CD4-positive, CD25-positive, alpha-beta regulatory T cell (primary cell): ENCODE data around the gene FAM177B. TPM values are rescaled to one million over a fixed set of nuclear protein-coding genes. Genes with fewer than 3 reads are reported as not detected.
"Not testable (repeated sequence)": the region's sequence is repeated elsewhere in the genome, so short reads cannot be mapped to it uniquely, and the experiment has no call there.

ENCODE experiments used
- ATAC-seq, 2 donors: fragments of 150-1000 bp; cut with Tn5 transposase; one replicate each; pipeline ENCODE4 v1.10.0; 2021; ENCODE audit warnings: low read depth in 2 of 2, moderate number of reproducible peaks in 2 of 2, moderate library complexity in 1 of 2
- DNase-seq, 3 donors: peaks; one replicate each; pipeline versions ENCODE4 v3.0.0 to v3.0.0-alpha.2; 2012 to 2022; ENCODE audit warnings: mixed read lengths in 1 of 3
- H3K27ac ChIP-seq: one replicate; pipeline ENCODE4 v1.7.0; 2013; ENCODE audit warnings: mild to moderate bottlenecking, low read length; ENCODE audit not compliant: insufficient read depth, poor library complexity, severe bottlenecking
- H3K27me3 ChIP-seq: one replicate; pipeline ENCODE4 v1.7.0; 2013; ENCODE audit warnings: low read length; ENCODE audit not compliant: control insufficient read depth, insufficient read depth
- H3K36me3 ChIP-seq: one replicate; pipeline ENCODE4 v1.7.0; 2013; ENCODE audit warnings: mild to moderate bottlenecking, low read length, moderate library complexity; ENCODE audit not compliant: control insufficient read depth, insufficient read depth
- H3K4me1 ChIP-seq: 2 replicates; pipeline ENCODE4 v1.7.0; 2013; ENCODE audit warnings: mild to moderate bottlenecking, low read length; ENCODE audit not compliant: insufficient read depth, control insufficient read depth, poor library complexity, severe bottlenecking
- H3K4me3 ChIP-seq: one replicate; pipeline ENCODE4 v1.7.0; 2013; ENCODE audit warnings: low read depth, mild to moderate bottlenecking, low read length, moderate library complexity
- H3K9me3 ChIP-seq, 2 experiments: 1 replicate in 1 of 2; 2 replicates in 1 of 2; pipeline ENCODE4 v1.7.0; 2013; ENCODE audit warnings: low read length in 2 of 2, mild to moderate bottlenecking in 1 of 2, moderate library complexity in 1 of 2; ENCODE audit not compliant: control insufficient read depth in 2 of 2
- H3K27ac Mint-ChIP-seq, 3 donors: one replicate each; pipeline ENCODE4 v1.8.0; 2020 to 2022; ENCODE audit warnings: mild to moderate bottlenecking in 3 of 3, mixed read lengths in 3 of 3, moderate library complexity in 2 of 3
- H3K27me3 Mint-ChIP-seq: one replicate; pipeline ENCODE4 v1.8.0; 2022; ENCODE audit warnings: mild to moderate bottlenecking, mixed read lengths
- H3K36me3 Mint-ChIP-seq: one replicate; pipeline ENCODE4 v1.8.0; 2020; ENCODE audit warnings: mixed read lengths
- H3K4me1 Mint-ChIP-seq, 4 donors: one replicate each; pipeline ENCODE4 v1.8.0; 2020 to 2022; ENCODE audit warnings: mixed read lengths in 4 of 4, mild to moderate bottlenecking in 1 of 4
- H3K4me3 Mint-ChIP-seq, 4 donors: one replicate each; pipeline ENCODE4 v1.8.0; 2020 to 2022; ENCODE audit warnings: mild to moderate bottlenecking in 4 of 4, mixed read lengths in 4 of 4, moderate library complexity in 3 of 4
- H3K9me3 Mint-ChIP-seq, 7 donors: one replicate each; pipeline ENCODE4 v1.8.0; 2020 to 2022; ENCODE audit warnings: mixed read lengths in 7 of 7, mild to moderate bottlenecking in 3 of 7, moderate library complexity in 2 of 7
- polyA plus RNA-seq, 4 donors: library from polyadenylated mRNA; unstranded; fragments of 300-500 nt; fragmentation: Illumina TruSeq; gene quantifications; one replicate each; pipeline ENCODE4 v1.2.3, GENCODE V29; 2021
- total RNA-seq: library from RNA; stranded (reverse); gene quantifications from one replicate; pipeline ENCODE4 v1.2.3, GENCODE V29; 2022

The FAM177B gene
- total and polyA plus RNA-seq, 5 donors from 2014 or later: not detected

- Histone ChIP-seq H3K27me3 (peaks cover 7% of the 10 kb centered on the region), H3K27ac (no peak overlapping the region), H3K36me3 (no peaks in the 10 kb centered on the region), H3K4me3 (no peak overlapping the region), H3K9me3 (peaks cover 0 to 3% of the 10 kb centered on the region in 2 experiments), H3K4me1 (no peaks in the 10 kb centered on the region)
- Mint-ChIP-seq H3K36me3 (no peaks in the 10 kb centered on the region), H3K4me3 (no peak overlapping the region), H3K4me1 (no peaks in the 10 kb centered on the region), H3K27ac (no peak overlapping the region), H3K27me3 (peaks cover 14% of the 10 kb centered on the region), H3K9me3 (peaks cover 0 to 5% (median 1%) of the 10 kb centered on the region in 7 donors)
- DNase-seq: no peak
- ATAC-seq: no peak
These were observed 24.1 kb downstream of the FAM177B start for GRCh38 chr1:222761083-222761482.

DNA sequence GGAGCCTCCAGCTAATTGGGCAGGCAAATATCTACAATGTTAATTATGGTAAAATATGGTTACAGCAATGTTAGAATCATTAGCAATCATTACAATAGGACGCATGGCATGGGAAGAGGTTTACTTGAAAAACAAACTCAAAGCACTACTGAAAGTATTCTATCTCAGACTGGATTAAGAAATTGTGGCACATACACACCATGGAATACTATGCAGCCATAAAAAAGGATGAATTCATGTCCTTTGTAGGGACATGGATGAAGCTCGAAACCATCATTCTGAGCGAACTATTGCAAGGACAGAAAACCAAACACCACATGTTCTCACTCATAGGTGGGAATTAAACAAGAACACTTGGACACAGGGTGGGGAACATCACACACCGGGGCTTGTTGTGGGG, 25.2 kb downstream of the FAM177B start:
- H3K4me1 ChIP-seq, H3K4me3 ChIP-seq, H3K4me3 Mint-ChIP-seq, H3K27ac ChIP-seq, H3K27me3 ChIP-seq, ATAC-seq, H3K9me3 ChIP-seq, H3K27me3 Mint-ChIP-seq, H3K36me3 ChIP-seq, H3K27ac Mint-ChIP-seq, H3K9me3 Mint-ChIP-seq, H3K36me3 Mint-ChIP-seq, DNase-seq, H3K4me1 Mint-ChIP-seq: not testable (repeated sequence)

GRCh38 chr1:222767152-222767571, 30.2 kb downstream of the FAM177B start:
- Mint-ChIP-seq H3K27ac (no peak overlapping the region), H3K9me3 (peaks cover 3 to 26% (median 9%) of the 10 kb centered on the region in 7 donors), H3K27me3 (peaks cover 9% of the 10 kb centered on the region), H3K4me3 (no peak overlapping the region), H3K36me3 (no peaks in the 10 kb centered on the region), H3K4me1 (peaks cover 0 to 2% (median 1%) of the 10 kb centered on the region in 4 donors)
- DNase-seq (no peak), ATAC-seq (no peak)
- Histone ChIP-seq H3K4me3 (no peak overlapping the region), H3K36me3 (no peaks in the 10 kb centered on the region), H3K27ac (no peak overlapping the region), H3K4me1 (no peaks in the 10 kb centered on the region), H3K9me3 (peaks cover 10 to 18% of the 10 kb centered on the region in 2 experiments), H3K27me3 (no peaks in the 10 kb centered on the region)

GRCh38 chr1:222768592-222768991, 31.6 kb downstream of the FAM177B start:
- H3K27me3 ChIP-seq: no peaks in the 10 kb centered on the region
- Mint-ChIP-seq H3K27me3 (peaks cover 9% of the 10 kb centered on the region), H3K4me3 (peak overlapping the region in 1 of 4 donors; percentile 61), H3K27ac (no peak overlapping the region), H3K36me3 (no peaks in the 10 kb centered on the region), H3K9me3 (peaks cover 3 to 25% (median 9%) of the 10 kb centered on the region in 7 donors), H3K4me1 (peaks cover 0 to 14% (median 3%) of the 10 kb centered on the region in 4 donors)
- H3K4me3 ChIP-seq: no peak overlapping the region
- H3K9me3 ChIP-seq: peaks cover 10 to 18% of the 10 kb centered on the region in 2 experiments
- H3K4me1 ChIP-seq: no peaks in the 10 kb centered on the region
- H3K36me3 ChIP-seq: no peaks in the 10 kb centered on the region
- DNase-seq (no peak), ATAC-seq (no peak)
- no peak overlapping the region for H3K27ac ChIP-seq

DNA sequence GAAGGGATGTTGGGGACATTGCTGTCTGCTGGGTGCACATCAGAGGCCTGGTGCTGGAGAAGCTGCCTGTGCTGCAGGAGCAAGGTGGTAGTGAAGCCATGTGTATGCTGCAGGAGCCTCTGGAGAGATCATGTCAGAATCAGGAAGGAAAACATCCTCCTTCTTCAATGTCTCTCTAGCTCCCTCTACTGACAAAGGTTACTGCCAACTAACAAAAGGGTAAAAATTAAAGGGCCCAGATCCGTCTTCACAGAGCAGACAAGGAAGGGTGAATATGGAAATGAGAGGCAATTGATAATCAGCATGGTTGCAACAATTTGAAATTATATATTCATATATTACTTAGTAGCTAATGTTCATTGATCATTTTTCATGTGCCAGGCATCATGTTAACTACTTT, 32.2 kb downstream of the FAM177B start:
- H3K27me3 ChIP-seq: no peaks in the 10 kb centered on the region
- peaks cover 9% of the 10 kb centered on the region for H3K27me3 Mint-ChIP-seq
- no peak for ATAC-seq
- no peak overlapping the region for H3K27ac Mint-ChIP-seq
- peak in 1 of 3 donors; percentile 23 for DNase-seq
- peaks cover 0 to 14% (median 3%) of the 10 kb centered on the region in 4 donors for H3K4me1 Mint-ChIP-seq
- no peaks in the 10 kb centered on the region for H3K4me1 ChIP-seq
- peaks cover 10 to 18% of the 10 kb centered on the region in 2 experiments for H3K9me3 ChIP-seq
- no peaks in the 10 kb centered on the region for H3K36me3 ChIP-seq
- peaks cover 3 to 25% (median 9%) of the 10 kb centered on the region in 7 donors for H3K9me3 Mint-ChIP-seq
- H3K36me3 Mint-ChIP-seq: no peaks in the 10 kb centered on the region
- H3K4me3 ChIP-seq: no peak overlapping the region
- no peak overlapping the region for H3K27ac ChIP-seq
- no peak overlapping the region for H3K4me3 Mint-ChIP-seq

DNA sequence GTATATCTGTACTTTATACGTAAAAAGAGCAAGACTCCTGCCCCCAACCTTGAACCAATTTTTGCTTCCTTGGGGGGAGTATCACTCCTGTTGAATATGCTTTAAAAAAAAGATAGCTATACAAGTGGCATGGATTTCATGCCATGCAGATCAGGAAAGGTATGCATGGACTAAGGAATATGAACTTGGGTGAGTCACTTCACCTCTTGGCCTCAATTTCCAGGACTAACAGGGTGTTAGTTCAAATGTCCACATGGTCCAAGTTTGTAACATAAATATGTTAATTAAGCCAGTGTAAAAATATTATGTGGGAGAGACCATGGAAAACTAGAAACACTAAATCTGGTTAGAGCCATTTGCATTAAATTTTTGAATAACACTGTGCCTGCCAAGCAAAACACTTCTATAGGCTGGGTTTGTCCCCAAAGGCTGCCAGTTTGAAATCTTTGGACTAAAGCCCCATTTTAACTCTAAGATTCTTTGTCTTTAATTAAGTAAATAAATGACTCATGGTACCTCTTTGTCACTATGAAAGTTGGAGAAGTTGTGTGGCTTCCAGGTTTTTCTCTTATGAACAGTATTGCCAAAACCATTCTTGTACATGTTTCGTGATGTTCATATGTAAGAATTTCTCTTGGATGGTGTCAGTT, 33.1 kb downstream of the FAM177B start:
- Histone ChIP-seq H3K4me1 (no peaks in the 10 kb centered on the region), H3K27ac (no peak overlapping the region), H3K36me3 (no peaks in the 10 kb centered on the region), H3K27me3 (no peaks in the 10 kb centered on the region), H3K9me3 (peaks cover 10 to 18% of the 10 kb centered on the region in 2 experiments), H3K4me3 (no peak overlapping the region)
- ATAC-seq (no peak), DNase-seq (no peak)
- Mint-ChIP-seq H3K9me3 (peaks cover 3 to 25% (median 10%) of the 10 kb centered on the region in 7 donors), H3K27ac (peak overlapping the region in 1 of 3 donors; percentile 53), H3K4me3 (no peak overlapping the region), H3K36me3 (no peaks in the 10 kb centered on the region), H3K27me3 (peaks cover 9% of the 10 kb centered on the region), H3K4me1 (peaks cover 0 to 14% (median 3%) of the 10 kb centered on the region in 4 donors)

GRCh38 chr1:222772996-222773379, 36.0 kb downstream of the FAM177B start:
- DNase-seq (peak in 1 of 3 donors; percentile 74), ATAC-seq (peak in 1 of 2 donors; percentile 46)
- H3K36me3 ChIP-seq: no peaks in the 10 kb centered on the region
- H3K36me3 Mint-ChIP-seq: no peaks in the 10 kb centered on the region
- H3K27ac ChIP-seq: no peak overlapping the region
- peaks cover 15% of the 10 kb centered on the region for H3K27me3 Mint-ChIP-seq
- H3K4me3 ChIP-seq: no peak overlapping the region
- H3K4me1 ChIP-seq: no peaks in the 10 kb centered on the region
- peak overlapping the region in 2 of 3 donors; percentile 67 to 72 for H3K27ac Mint-ChIP-seq
- H3K4me1 Mint-ChIP-seq: peaks cover 0 to 14% (median 3%) of the 10 kb centered on the region in 4 donors
- H3K4me3 Mint-ChIP-seq: peak overlapping the region in 1 of 4 donors; percentile 81
- H3K9me3 ChIP-seq: peaks cover 10 to 18% of the 10 kb centered on the region in 2 experiments
- no peaks in the 10 kb centered on the region for H3K27me3 ChIP-seq
- peaks cover 0 to 18% (median 7%) of the 10 kb centered on the region in 7 donors for H3K9me3 Mint-ChIP-seq

DNA sequence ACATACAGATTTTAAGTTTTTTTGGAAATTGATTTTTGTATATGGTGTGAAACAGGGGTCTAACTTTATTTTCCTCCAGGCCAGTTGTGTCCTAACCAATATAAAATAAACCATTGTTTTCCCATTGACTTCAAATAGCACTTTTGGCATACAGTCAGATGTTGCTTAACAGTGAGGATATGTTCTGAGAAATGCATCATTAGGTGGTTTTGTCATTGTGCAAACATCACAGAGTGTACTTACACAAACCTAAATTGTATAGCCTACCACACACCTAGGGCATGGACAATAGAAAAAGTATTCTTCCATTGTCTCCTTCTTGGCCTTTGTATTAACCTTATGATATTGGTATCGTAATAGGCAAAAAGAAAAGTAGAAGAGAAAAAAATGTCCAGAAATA, 40.5 kb downstream of the FAM177B start:
- Mint-ChIP-seq H3K9me3 (peaks cover 0 to 3% (median 0%) of the 10 kb centered on the region in 7 donors), H3K4me1 (peaks cover 0 to 10% (median 2%) of the 10 kb centered on the region in 4 donors), H3K27ac (no peak overlapping the region), H3K4me3 (no peak overlapping the region), H3K27me3 (peaks cover 22% of the 10 kb centered on the region), H3K36me3 (no peaks in the 10 kb centered on the region)
- no peak overlapping the region for H3K4me3 ChIP-seq
- no peaks in the 10 kb centered on the region for H3K36me3 ChIP-seq
- peaks cover 3% of the 10 kb centered on the region for H3K27me3 ChIP-seq
- no peaks in the 10 kb centered on the region for H3K4me1 ChIP-seq
- DNase-seq: no peak
- H3K27ac ChIP-seq: no peak overlapping the region
- no peak for ATAC-seq
- no peaks in the 10 kb centered on the region for H3K9me3 ChIP-seq
